OCI-LY3 (cell line): Measurements from ENCODE around the gene GJA5.

Experiments
- CTCF ChIP-seq: fragments of 200-600, 300-600 bp; sonication (generic); IDR thresholded peaks from 2 replicates; pipeline ENCODE4 v1.5.1; 2014; ENCODE audit warnings: antibody characterized with exemption, low read length, low read depth
- EZH2phosphoT487 ChIP-seq: fragments of 200-600 bp; shearing (Covaris generic); IDR thresholded peaks from 2 replicates; pipeline ENCODE4 v1.6.1; 2018; ENCODE audit warnings: antibody characterized with exemption, mixed run types, low read depth

DNA sequence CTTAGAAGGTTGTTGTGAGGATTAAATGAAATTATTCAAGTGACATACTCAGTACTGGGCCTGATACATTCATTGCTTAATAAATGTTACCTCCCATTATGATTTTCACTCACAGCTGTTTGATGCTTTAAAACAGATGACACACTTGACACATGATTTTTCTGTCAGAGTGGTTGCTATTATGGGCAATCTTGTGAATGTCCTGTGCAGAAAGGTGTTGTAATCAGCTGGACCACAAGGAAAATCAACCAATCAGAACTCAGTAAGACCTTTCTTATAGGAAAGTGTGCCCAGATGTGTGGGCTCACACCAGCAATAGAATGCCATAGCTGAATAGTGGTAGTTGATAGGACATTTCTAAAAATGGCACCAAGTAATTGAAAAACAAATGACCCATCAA, 23.5 kb downstream of the GJA5 start:
- no peak for TF ChIP-seq CTCF
- TF ChIP-seq EZH2phosphoT487: no peak
